Measurements from ENCODE around the gene CACNA2D3.

CACNA2D3 gene

DNA sequence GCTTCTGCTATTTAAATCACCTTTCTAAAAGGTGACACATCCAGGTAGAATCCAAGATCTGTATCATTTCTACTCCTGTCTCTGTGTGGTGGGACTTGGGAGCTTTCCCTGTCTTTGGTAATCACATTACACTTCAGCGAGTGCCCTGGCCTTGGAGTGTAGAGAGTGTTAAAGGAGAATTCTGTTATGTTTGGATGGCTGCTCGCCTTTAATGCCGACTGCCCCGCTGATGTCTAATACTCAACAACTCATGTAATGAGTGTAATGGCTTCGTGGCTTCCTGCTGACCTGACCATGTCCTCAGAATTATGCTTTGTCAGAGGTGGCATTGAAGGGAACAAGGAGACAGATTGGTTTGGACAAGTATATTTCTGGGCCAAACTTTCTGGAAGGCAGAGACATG lies 871.8 kb downstream of the CACNA2D3 start:
- DNase-seq = no peak

DNA sequence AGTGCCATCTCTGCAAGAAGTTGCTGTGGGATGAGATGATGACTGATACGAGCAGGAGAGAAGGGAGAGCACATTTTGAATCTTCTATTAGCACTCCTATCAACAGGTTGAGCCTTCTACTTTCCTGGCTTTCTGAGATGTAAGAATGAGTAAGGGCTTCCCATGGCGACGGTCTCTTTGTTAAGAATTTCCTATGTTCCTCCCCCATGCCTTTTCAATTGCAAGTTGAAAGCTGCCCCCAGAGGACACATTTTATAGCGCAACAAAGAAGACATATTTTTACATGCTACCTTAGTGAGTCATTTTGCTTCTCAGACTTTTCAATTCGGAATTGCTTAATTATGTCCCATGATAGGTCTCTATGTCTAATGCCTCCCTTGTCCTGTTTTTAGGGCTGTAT lies 876.8 kb downstream of the CACNA2D3 start:
- no peak for DNase-seq

DNA sequence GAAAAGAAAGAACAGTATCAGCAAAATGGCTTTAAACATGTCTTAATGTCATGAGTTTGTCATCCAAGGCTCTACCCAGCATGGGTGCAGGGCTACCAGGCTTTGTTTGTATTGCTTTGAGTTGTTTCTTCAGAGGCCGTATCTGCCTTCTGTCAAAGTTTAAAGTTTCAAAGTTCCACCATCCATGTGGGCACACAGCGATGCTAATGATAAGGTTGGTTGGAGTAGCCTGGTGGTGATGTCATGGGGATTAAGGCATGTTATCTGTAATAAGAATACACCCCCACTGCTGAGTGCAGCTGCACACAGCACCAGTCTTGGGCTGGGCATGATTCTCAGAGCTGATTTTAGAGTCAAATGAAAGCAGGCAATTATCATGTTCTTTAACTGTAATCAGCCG lies 877.5 kb downstream of the CACNA2D3 start:
- no peak for DNase-seq

DNA sequence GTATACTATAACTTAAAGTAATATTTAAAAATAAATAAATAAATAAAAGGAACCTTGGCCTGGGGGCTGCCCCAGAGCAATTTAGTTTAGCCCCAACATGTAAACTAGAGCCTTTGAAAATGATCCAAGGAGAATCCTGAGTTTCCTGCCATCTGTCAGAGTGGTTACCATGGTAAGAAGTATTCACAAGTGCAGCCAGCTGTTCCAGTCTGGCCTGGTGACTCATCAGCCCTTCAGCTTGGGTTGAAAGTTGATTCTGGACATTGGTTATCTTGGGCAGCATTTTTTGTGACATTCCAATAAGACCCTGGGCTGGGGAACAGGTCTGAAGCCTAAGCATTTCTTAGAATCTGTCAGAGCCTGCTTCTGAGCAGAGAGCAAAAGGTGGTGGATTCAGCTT lies 878.2 kb downstream of the CACNA2D3 start:
- no peak for DNase-seq

DNA sequence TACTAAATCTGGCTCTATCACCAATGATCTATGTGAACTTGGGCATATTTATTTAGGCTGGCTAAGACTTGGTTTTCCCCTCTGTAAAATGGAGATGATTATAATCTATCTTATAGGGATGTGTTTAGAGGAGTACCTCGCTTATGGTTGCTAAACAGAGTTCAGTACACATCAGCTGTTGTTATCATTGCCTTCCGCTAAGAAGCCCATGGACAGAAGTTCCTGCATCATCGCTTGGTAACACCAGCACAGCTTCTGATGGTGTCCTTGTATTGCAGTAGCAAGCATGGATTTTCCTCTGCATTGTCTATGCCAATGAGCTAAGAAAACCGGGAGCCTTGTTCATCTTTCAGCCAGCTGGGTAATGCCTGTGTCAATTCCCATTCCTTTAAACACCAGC lies 878.6 kb downstream of the CACNA2D3 start:
- DNase-seq = no peak

DNA sequence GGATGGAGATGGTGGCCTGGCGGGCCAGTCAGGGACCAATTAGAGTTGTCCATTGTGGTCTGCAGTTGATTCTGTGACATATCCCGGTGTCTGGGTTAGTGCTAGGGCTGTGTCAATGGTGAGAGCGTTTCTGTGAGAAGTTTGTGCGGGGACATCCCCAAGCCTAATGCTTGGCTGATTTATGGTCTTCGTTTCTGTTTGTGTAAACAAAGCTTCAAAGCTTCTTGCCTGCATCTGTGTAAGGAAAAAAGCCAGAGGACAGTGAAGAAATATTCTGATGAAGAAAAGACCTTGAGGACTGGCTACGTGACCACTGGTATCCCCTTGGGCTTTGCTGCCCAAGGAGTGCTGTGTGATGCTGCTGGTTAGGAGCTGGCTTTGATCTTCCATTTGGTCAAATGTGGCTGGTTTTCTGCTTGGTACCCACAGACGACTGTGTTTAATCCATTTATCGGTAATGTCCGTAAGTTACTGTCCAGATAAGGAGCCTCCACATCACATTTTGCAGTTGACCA lies 880.1 kb downstream of the CACNA2D3 start:
- no peak for DNase-seq

DNA sequence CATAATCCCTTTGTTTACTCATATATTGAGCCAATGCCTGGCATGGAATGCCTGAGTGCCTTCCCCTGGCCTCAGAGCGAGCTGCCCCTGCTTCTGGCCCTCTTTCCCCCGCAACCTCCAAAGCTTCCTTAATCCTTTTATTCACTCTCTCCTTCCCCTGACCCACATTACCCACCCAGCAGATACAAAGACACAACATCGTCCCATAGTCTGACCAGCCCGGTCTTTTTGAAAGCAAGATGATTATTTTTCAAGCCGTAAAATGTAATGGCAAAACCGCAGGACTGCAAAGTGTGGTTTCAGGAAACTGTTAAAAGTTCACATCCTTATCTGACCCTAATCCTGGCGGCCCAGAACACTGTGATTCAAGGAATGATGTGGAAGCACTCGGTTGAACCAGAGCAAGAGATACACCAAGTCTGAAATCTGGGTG lies 883.9 kb downstream of the CACNA2D3 start:
- no peak for DNase-seq

DNA sequence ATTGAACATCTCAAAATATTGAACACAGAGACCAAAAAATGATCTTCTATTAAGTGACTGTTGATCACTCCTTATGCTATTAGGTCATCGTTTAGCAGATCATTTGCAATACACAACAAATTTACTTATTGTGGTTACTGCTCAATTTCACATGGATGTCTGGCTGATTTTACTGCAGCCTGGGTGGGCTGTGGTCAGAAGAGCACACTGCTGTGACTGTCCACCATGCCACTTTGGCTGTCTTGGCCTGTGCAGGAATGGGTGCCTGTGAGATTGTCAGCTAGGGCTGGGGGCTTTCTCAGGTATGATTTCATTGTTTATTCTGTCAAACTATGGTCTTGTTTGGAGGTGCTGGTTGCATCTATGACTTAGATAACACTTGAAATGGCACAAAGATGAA lies 885.6 kb downstream of the CACNA2D3 start:
- DNase-seq = no peak

DNA sequence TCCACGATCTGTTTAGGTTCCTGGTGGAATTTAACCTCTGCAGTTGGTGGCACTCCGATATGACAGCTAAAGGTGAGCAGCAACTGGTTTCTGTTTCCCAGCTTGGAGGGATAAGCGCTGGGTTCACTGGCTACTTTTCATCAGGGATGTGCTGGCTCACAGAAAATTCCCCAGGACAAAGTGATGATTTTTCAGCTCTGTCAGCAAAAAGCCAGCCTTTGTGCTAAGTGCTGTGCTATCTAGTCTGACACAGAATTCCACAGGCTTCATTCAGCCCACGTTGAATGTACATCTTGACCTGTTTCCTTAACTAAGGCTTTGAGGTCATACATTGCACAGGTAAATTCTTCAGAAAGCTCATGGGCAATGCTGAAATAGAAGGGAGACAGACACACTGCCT lies 887.0 kb downstream of the CACNA2D3 start:
- DNase-seq = no peak

DNA sequence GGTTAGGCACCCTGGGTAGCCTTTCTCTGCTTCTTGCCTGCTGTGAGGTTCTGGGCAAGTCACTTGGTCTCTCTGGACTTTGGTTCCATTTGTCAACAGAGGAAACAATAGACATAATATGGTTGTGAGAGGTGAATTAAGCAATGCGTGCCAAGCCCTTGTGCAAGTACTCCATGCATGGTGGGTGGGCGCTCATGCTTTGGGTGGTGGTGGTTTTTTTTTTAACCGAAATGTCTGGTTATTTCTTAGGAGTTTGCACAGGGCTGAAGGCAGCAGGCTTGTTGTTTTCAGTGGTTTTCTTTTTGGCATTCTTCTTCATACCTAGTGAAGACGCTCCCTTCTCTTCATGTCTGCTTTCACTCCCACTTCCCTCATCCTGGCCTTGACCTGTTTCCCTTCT lies 889.7 kb downstream of the CACNA2D3 start:
- DNase-seq = no peak

DNA sequence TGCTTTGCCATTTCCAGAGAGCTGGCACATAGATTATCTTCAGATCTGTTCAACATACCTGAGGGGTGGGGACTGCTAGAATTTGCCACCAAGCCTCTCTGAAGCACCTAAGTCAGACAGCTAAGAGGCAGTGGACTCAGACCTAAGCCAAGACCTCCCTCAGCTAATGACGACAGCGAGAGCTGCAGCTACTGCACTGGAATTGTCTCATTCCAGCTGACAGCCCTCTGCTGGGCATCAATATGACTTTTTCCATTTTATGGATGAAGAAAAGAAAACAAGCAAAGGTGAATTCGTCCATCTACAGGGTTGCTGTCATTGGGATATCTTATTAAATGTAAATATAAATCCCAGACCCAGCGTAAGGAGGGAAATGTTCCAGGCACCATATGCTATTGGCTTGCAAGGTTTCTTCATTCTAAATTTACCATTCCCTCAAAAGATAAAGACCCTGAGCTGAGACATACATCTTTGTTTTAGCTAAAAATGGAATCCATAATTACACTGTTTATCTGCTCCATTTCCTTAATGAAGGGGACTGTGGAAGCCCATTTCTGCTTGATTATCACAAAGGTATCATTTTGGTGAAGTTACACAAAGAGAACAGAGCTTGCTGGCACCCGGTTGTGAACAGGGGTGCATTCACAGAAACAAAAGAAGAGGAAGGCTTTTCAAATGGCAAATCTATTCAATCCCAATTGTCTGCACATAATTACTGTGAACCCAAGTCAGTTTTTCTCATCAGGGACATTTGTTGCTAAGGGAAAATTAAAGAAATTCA lies 891.0 kb downstream of the CACNA2D3 start:
- DNase-seq = no peak

DNA sequence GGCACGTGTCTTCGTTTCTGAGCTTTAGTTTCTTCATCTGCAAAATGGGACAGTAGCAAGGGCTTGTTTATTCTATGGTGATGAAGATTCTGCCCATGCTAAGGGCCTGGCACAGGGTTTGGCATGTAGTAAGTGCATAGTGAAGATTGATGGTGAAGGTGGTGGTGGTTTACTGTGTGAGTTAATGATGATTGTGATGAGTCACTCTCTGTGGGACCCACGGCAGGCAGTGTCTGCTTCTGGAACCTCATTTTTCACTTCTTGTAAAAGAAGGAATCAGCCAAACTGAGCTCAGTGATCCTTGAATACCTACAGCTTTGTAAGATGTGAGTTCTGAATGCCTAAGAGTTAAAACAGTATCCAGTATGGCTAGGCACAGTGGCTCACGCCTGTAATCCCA lies 891.7 kb downstream of the CACNA2D3 start:
- no peak for DNase-seq

DNA sequence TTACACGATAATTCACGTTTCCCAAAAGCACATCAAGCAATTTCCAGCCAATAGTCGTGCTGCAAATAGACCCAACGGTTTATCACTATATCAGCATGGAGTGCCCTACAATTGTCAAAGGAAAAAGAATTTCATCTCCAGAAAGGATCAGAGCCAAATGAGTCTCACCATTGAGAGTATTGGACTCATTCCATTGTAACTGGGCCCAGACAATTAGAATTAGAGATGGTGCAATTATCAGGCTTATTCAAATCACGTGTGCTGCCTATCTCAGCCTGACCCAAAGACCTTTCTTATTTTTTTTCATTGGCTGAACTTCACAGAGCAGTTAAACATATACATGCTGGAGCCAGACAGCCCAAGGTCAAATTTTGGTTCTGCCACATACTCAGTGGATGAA lies 892.6 kb downstream of the CACNA2D3 start:
- no peak for DNase-seq

DNA sequence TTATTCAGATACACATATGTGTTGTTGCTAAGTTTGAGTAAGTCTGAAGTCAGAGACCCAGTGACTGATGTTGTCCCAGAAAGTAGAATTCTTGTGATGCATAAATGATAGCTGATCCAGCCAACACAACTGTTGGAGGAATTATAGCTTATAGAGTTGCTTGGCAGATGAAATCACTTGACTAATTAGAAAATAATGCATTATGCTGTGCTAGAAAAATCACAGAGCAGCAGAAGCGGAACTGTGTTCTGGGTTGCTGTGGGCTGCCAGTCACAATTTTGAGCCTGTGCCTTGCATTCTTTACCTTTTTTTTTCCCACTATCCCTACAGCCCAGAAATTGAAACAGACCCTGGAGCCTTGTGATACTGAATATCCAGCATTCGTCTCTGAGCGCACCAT lies 895.5 kb downstream of the CACNA2D3 start:
- DNase-seq = no peak

DNA sequence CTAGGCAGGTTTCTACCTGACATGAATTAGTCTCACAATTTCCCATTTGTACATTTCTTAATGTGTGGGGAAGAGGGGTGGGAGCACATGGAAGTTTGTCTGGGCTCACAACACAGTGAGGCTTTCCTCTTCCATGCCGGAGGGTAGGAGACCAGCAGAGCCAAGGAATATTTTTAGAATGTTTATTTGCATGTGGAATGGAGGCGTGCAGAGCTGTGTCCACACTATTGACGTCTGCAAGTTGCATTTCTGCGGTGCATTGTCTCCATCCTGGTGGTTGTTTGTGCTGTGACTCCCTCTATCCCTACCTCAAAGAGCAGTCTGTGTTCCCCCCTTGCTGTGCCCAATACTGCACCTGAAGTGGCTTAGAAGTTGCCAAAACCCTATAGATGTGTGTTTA lies 908.6 kb downstream of the CACNA2D3 start:
- no peak for DNase-seq

DNA sequence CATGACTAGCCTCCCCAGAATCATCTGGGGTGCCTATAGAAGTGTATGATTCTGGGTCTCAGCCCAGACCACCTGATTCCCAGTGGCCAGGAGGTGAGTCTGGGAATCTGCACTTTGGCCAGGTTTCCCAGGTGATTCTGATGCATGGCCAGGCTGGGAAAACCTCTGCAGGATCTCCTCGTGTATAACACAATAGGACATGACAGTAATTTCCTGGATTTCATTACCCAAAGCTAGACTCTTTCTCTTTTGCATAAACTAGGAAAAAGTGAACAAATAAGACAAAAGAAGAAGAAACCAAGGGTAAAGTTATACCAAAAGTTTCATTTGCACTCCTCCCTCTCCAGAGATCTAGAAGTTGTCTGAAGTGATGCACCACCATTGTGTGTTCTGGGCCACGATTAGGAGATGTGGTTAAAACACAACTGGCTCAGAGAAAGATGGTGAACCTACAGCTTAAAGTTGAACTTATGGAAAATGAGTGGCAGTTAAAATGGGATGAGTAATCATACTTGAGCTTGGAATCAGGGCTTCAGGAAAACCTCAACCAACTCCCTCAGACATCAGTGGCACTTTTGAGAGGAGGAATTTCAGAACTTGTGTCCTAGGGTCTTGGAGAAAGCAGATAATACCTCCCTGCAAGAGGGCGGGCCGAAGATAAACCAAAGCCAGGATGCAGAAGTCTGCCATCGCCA lies 914.7 kb downstream of the CACNA2D3 start:
- DNase-seq = no peak

DNA sequence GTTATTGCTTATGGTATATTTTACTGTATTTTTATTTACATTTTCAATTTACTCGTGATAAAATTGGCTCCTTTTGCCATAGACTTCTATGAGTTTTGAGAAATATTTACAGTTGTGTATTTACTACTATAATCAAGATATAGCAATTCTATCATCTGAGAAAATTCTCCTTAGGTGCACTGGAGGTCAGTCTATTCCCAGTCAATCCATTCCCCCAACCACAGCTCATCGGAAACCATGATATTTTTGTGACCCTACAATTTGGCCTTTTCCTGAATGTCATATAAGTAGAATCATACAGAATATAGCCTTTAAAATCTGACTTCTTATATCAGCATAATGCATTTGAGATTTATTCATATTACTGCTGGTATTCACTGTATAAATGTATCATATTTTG lies 920.2 kb downstream of the CACNA2D3 start:
- DNase-seq = no peak

DNA sequence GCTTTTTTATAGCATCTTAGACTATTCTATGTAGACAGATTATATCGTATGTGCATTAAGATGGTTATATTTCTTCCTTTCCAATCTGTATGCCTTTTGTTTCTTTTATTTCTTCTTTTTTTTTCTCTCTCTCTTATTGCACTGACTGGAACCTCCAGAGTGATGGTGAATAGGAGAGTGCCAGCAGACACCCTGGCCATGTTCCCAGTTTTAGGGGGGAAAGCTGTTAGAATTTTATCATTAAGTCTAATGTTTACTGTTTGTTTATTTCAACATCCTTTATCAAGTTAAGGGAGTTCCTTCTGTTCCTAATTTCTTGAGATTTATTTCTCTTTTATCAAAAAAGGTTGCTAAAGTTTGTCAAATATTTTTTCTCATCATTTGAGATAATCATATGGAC lies 922.1 kb downstream of the CACNA2D3 start:
- DNase-seq = no peak

DNA sequence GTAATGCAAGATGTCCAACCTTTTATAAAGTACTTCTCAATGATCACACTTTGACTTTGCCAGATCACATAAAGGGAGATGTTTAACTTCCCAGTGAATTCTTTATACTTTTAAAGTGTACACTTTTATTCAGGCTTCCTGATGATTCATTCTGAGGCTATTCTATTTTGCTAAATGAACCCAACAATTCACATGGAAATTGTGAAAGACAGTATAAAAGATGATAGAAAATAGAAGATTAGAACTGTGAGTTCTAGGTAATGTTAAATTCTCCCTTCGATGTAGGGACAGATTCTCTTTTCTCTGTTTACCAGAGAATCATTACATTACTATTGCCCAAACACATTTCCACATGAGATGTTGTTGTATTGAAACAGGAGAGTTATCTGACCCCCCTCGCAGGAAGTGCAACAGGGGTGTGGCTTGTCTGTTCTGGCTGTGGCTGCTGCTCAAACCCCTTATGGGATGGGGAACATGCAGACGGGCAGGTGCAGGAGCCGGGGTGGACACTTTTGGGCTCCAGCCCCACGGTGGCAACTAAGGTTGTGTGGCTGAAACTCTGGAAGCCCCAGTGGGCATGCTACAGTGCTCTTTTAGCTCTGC lies 936.8 kb downstream of the CACNA2D3 start:
- no peak for DNase-seq

DNA sequence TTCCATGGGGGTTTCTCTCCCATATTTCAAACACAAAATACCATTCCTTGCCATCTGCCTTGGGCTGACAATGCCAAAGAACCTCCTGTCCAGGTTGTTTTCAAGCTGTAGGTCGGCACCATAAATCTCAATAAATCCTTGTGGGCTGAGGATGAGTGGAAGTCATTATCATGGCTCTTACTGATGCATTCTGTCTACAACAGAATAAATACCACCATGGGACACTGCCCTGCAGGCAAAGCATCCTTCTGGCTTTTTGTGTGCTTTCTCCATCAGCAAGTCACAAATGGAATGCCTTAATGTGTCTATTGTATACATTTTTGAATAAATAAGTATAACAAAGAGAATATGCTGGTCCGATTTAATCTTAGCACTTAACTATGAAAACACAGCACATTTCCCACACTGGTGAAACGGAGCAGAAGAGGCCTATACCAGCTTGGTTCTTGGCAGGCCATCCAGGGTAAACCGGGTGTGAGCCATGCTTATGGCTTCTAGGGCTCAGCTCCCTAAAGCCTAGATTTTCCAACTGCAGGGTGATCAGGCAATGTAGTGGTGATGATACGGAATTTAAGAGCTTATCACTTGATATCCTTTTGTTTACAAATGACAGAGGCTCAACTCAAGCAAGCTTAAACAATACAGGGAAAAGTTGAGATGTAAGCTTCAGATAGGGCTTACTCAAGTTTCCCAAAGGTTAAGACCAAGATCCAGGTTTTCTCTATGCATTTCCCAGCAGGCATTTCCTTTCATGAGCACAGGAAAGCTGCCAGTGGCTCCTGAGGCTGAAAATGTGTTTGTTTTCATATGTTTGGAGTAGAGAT lies 938.8 kb downstream of the CACNA2D3 start:
- DNase-seq = no peak

DNA sequence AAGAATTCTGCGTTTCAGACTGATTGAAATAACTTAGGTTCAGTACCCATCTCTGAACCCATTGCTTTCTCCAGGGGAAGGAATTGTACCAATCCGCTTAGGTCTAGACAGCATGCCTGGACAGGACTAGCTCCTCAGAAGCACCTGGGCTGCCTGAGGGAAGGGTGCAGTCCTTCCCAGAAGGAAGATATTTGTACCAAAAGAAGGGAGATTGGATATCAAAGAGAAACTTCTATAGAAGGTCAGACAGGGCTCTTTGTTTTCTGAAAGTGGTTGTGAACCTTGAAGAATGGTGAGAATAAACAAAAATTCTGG lies 939.3 kb downstream of the CACNA2D3 start:
- DNase-seq = no peak

DNA sequence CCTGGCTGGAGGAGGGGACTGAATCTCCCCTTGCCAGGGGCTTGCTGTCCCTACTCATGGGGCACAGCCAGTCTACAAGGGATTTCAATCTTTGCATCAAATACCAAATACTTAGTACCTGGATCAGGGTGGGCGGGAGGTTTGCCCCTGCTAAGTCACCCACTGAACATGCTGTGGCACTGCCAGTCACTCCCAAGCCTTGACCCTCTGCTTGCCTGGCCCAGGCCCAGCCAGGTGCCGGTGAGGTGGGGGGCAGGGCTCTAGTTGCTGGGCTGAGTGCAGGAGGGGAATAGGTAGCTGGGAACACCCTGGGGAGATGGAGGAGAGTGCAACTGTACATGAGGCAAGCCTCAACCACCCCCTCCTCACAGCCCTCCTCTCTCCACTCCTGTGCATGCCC lies 941.8 kb downstream of the CACNA2D3 start:
- DNase-seq = no peak

DNA sequence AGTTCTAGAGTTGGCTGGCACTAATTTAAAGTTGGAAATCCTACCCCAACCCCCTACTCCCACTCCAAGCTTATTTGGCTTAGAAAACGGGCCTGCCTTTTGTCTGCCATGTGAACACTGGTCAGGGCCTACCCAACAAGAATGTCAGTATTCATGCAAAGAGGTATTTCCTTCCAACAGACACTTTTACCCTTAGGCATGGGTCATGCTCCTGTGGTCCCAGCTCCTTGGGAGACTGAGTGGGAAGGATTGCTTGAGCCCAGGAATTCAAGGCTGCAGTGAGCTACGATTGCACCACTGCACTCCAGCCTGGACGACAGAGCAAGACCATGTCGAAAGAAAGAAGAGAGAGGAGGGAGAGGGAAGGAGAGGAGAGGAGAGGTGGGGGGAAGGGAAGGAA lies 943.0 kb downstream of the CACNA2D3 start:
- no peak for DNase-seq

All from CD4-positive, alpha-beta T cell treated with Interleukin-17A for 4 hours (primary cell).